Measurements from ENCODE around the gene LMBR1L.

DNA sequence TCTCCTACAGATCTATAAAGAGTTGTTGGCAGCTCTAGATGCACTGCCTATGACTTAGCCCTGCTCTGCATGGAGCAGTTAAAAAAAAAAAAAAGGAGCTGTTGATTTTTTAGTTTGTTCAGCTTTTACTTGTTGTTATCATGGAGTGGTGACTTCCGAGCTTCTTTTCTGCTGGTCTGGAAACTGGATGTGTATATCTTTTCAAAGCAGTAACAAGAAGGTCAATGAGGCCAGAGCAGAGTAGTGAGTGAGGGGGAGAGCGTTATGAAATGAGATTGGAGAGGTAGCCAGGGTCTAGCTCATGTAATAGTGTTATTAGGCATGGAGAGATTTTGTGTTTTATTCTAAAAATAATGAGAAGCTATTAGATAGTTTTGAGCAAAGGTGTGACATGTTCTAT, 33.7 kb upstream of the LMBR1L start:
- TF ChIP-seq SMC3 (conservative IDR thresholded peaks at IDR 0.05; ENCODE audit: poor library complexity) (no peak), CTCF (IDR thresholded peaks at IDR 0.05; ENCODE audit: poor library complexity, severe bottlenecking) (no peak), EP300 (conservative IDR thresholded peaks at IDR 0.05; ENCODE audit: poor library complexity, severe bottlenecking) (no peak), POLR2AphosphoS5 (IDR thresholded peaks at IDR 0.05) (no peak)

All from neural cell (in vitro differentiated cells).